Neural progenitor cell (in vitro differentiated cells): Measurements from ENCODE around the gene GOLGA3. TPM values are rescaled to one million over a fixed set of nuclear protein-coding genes. Genes with fewer than 3 reads are reported as not detected.
A peak's percentile ranks its signal among the peaks of the same experiment; 100 is the strongest.

Experiments used
- DNase-seq: peaks from one replicate; pipeline ENCODE4 v3.0.0-alpha.2; 2016; ENCODE audit warnings: low spot score
- H2AFZ ChIP-seq: fragments of 200-600 bp; sonication (generic); replicated peaks from 2 replicates; pipeline ENCODE4 v1.6.1; 2016; ENCODE audit warnings: antibody characterized with exemption
- H3F3A ChIP-seq: fragments of 200-600 bp; sonication (generic); 2 replicates; pipeline ENCODE4 v1.6.1; 2016; ENCODE audit warnings: antibody characterized with exemption, low read depth
- H3K27ac ChIP-seq: fragments of 200-600 bp; sonication (generic); 2 replicates; pipeline ENCODE4 v1.5.1; 2016; ENCODE audit warnings: mild to moderate bottlenecking
- H3K27me3 ChIP-seq: fragments of 200-600 bp; sonication (generic); 2 replicates; pipeline ENCODE4 v1.6.1; 2016; ENCODE audit warnings: mild to moderate bottlenecking, moderate library complexity
- H3K36me3 ChIP-seq: fragments of 200-600 bp; sonication (generic); 2 replicates; pipeline ENCODE4 v1.5.1; 2016
- H3K4me1 ChIP-seq: fragments of 200-600 bp; sonication (generic); 2 replicates; pipeline ENCODE4 v1.6.1; 2016; ENCODE audit warnings: mixed run types
- H3K4me2 ChIP-seq: fragments of 200-600 bp; sonication (generic); 2 replicates; pipeline ENCODE4 v1.6.1; 2016
- H3K4me3 ChIP-seq: fragments of 200-600 bp; sonication (generic); 2 replicates; pipeline ENCODE4 v1.5.1; 2016
- H3K79me2 ChIP-seq: fragments of 200-600 bp; sonication (generic); 2 replicates; pipeline ENCODE4 v1.6.1; 2016; ENCODE audit warnings: low read depth
- H3K9ac ChIP-seq: fragments of 200-600 bp; sonication (generic); 2 replicates; pipeline ENCODE4 v1.6.1; 2016
- H3K9me3 ChIP-seq: fragments of 200-600 bp; sonication (generic); 2 replicates; pipeline ENCODE4 v1.5.1; 2016; ENCODE audit warnings: low read depth
- H4K20me1 ChIP-seq: fragments of 200-600 bp; sonication (generic); 2 replicates; pipeline ENCODE4 v1.6.1; 2016; ENCODE audit warnings: low read depth
- H3K27ac Mint-ChIP-seq: 3 replicates; pipeline ENCODE4 v1.8.0; 2021; ENCODE audit warnings: mixed read lengths
- H3K27me3 Mint-ChIP-seq: 2 replicates; pipeline ENCODE4 v1.8.0; 2022; ENCODE audit warnings: low read depth, mild to moderate bottlenecking, inconsistent platforms, moderate library complexity, mixed read lengths; ENCODE audit not compliant: insufficient read depth
- H3K36me3 Mint-ChIP-seq: 3 replicates; pipeline ENCODE4 v1.8.0; 2021; ENCODE audit warnings: mixed read lengths
- H3K4me1 Mint-ChIP-seq: 3 replicates; pipeline ENCODE4 v1.8.0; 2021; ENCODE audit warnings: mixed read lengths
- H3K4me3 Mint-ChIP-seq: 3 replicates; pipeline ENCODE4 v1.8.0; 2021; ENCODE audit warnings: mild to moderate bottlenecking, moderate library complexity, mixed read lengths
- H3K9me3 Mint-ChIP-seq: 3 replicates; pipeline ENCODE4 v1.8.0; 2020; ENCODE audit warnings: mixed read lengths
- CTCF ChIP-seq: fragments of 200-600 bp; sonication (generic); IDR thresholded peaks from 2 replicates; pipeline ENCODE4 v1.5.1; 2017; ENCODE audit warnings: antibody characterized with exemption, mild to moderate bottlenecking
- EZH2 ChIP-seq: fragments of 200-600 bp; sonication (generic); IDR thresholded peaks from 2 replicates; pipeline ENCODE4 v1.6.1; 2017; ENCODE audit warnings: antibody characterized with exemption, mild to moderate bottlenecking, moderate library complexity
- EZH2phosphoT487 ChIP-seq: fragments of 200-600 bp; sonication (generic); IDR thresholded peaks from 2 replicates; pipeline ENCODE4 v1.6.1; 2017; ENCODE audit warnings: antibody characterized with exemption
- total RNA-seq: library from RNA; depleted of rRNA; stranded (reverse); fragments of >200 nt; gene quantifications from 2 replicates; pipeline ENCODE4 v1.2.3, GENCODE V29; 2015; ENCODE audit warnings: low replicate concordance

GOLGA3 gene
- total RNA-seq, 1 donor from 2014 or later = 8.5 TPM

- peaks cover 7% of the 10 kb centered on the region for H3K27me3 Mint-ChIP-seq
- Histone ChIP-seq H3K9me3 (no peaks in the 10 kb centered on the region), H2AFZ (no peak overlapping the region), H3K4me2 (no peak overlapping the region), H3K27ac (no peak overlapping the region), H3K27me3 (no peaks in the 10 kb centered on the region), H3K36me3 (no peaks in the 10 kb centered on the region), H3K9ac (no peak overlapping the region), H3K4me3 (no peak overlapping the region), H4K20me1 (no peaks in the 10 kb centered on the region), H3K79me2 (no peaks in the 10 kb centered on the region), H3F3A (no peaks in the 10 kb centered on the region), H3K4me1 (no peaks in the 10 kb centered on the region)
- H3K27ac Mint-ChIP-seq = no peak overlapping the region
- H3K4me3 Mint-ChIP-seq = no peak overlapping the region
- H3K4me1 Mint-ChIP-seq = no peaks in the 10 kb centered on the region
- TF ChIP-seq EZH2 (no peak), CTCF (no peak), EZH2phosphoT487 (no peak)
- H3K9me3 Mint-ChIP-seq = no peaks in the 10 kb centered on the region
- no peak for DNase-seq
- peaks cover 50% of the 10 kb centered on the region for H3K36me3 Mint-ChIP-seq
Observed at GRCh38 chr12:132783917-132784531, 44.6 kb downstream of the GOLGA3 start.

GRCh38 chr12:132781938-132782337, 46.7 kb downstream of the GOLGA3 start:
- Histone ChIP-seq H3K9ac (no peak overlapping the region), H3K27me3 (no peaks in the 10 kb centered on the region), H3K79me2 (no peaks in the 10 kb centered on the region), H3F3A (no peaks in the 10 kb centered on the region), H3K27ac (no peak overlapping the region), H3K9me3 (no peaks in the 10 kb centered on the region), H3K4me2 (no peak overlapping the region), H3K4me1 (no peaks in the 10 kb centered on the region), H3K36me3 (no peaks in the 10 kb centered on the region), H4K20me1 (no peaks in the 10 kb centered on the region), H3K4me3 (no peak overlapping the region), H2AFZ (no peak overlapping the region)
- H3K4me1 Mint-ChIP-seq = no peaks in the 10 kb centered on the region
- no peak for TF ChIP-seq CTCF
- no peak for TF ChIP-seq EZH2phosphoT487
- TF ChIP-seq EZH2 = no peak
- no peak for DNase-seq
- no peak overlapping the region for H3K27ac Mint-ChIP-seq
- no peak overlapping the region for H3K4me3 Mint-ChIP-seq
- no peaks in the 10 kb centered on the region for H3K9me3 Mint-ChIP-seq
- H3K36me3 Mint-ChIP-seq = peaks cover 38% of the 10 kb centered on the region
- peaks cover 7% of the 10 kb centered on the region for H3K27me3 Mint-ChIP-seq

DNA sequence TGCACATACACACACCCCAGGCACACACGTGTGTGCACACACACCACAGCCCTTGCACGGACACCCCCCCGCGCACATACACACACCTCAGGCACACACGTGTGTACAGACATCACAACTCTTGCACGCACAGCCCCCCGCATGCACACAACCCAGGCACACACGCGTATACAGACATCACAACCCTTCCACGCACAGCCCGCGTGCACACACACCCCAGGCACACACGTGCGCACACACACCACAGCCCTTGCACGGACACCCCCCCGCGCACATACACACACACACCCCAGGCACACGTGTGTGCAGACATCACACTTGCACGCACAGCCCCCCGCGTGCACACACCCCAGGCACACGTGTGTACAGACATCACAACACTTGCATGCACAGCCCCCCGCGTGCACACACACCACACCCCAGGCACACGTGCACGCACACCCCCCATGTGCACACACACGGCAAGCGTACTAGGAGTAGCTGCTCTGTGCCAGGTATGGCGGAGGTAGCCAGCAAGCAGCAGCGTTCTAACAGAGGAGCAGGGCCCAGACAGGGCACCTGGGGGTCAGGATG, 48.8 kb downstream of the GOLGA3 start:
- H3F3A ChIP-seq = no peaks in the 10 kb centered on the region
- TF ChIP-seq EZH2phosphoT487 (no peak), EZH2 (no peak), CTCF (no peak)
- no peaks in the 10 kb centered on the region for H3K36me3 ChIP-seq
- DNase-seq = no peak
- peak overlapping the region; percentile 54 for H3K27ac Mint-ChIP-seq
- H2AFZ ChIP-seq = no peak overlapping the region
- H3K9me3 Mint-ChIP-seq = no peaks in the 10 kb centered on the region
- H3K9me3 ChIP-seq = no peaks in the 10 kb centered on the region
- H3K4me1 ChIP-seq = no peaks in the 10 kb centered on the region
- H3K27me3 ChIP-seq = no peaks in the 10 kb centered on the region
- H3K79me2 ChIP-seq = no peaks in the 10 kb centered on the region
- H3K27me3 Mint-ChIP-seq = peaks cover 7% of the 10 kb centered on the region
- no peak overlapping the region for H3K4me2 ChIP-seq
- no peak overlapping the region for H3K4me3 ChIP-seq
- H3K9ac ChIP-seq = no peak overlapping the region
- H3K4me1 Mint-ChIP-seq = no peaks in the 10 kb centered on the region
- H4K20me1 ChIP-seq = no peaks in the 10 kb centered on the region
- H3K27ac ChIP-seq = no peak overlapping the region
- peak overlapping the region; percentile 9 for H3K4me3 Mint-ChIP-seq
- peaks cover 32% of the 10 kb centered on the region for H3K36me3 Mint-ChIP-seq
